ENCODE measurements around the gene MEST. TPM values are rescaled to one million over a fixed set of nuclear protein-coding genes. Genes with fewer than 3 reads are reported as not detected.

Gene MEST
- total RNA-seq, 1 experiment from 2014 or later, result 49.5 TPM

DNA sequence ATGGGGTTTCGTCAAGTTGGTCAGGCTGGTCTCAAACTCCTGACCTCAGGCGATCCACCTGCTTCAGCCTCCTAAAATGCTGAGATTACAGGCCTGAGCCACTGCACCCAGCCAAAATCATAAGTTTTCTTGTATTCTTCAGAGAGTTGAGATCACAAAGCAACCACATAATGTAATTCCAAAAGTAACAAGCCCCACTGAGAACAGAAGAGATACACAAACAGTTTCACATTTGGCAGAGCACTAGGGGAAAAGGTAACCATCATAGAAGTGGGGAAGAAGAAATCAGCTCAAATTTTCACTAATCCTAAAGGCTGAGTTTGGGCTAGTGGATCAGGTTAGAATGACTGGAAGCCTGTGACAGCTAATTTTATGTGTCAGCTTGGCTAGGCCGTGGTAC is 45.6 kb upstream of the MEST start:
- TF ChIP-seq CBX3 (IDR thresholded peaks at IDR 0.05; ENCODE audit: low read depth), result no peak
- no peak for TF ChIP-seq SRF (IDR thresholded peaks at IDR 0.05; ENCODE audit: low read depth)
- TF ChIP-seq CEBPB (IDR thresholded peaks at IDR 0.05; ENCODE audit: low read depth), result no peak
- no peak for TF ChIP-seq ELF1 (IDR thresholded peaks at IDR 0.05; ENCODE audit: borderline replicate concordance, low read depth)
- TF ChIP-seq ZNF274 (IDR thresholded peaks at IDR 0.05; ENCODE audit: low read depth, low read length), result no peak
- no peak for TF ChIP-seq SIN3A (IDR thresholded peaks at IDR 0.05; ENCODE audit: low read depth)
- no peak for TF ChIP-seq SP1 (IDR thresholded peaks at IDR 0.05; ENCODE audit: low read depth)
- no peak for TF ChIP-seq EZH2phosphoT487 (IDR thresholded peaks at IDR 0.05; ENCODE audit: borderline replicate concordance)
- TF ChIP-seq, protein P1, sequence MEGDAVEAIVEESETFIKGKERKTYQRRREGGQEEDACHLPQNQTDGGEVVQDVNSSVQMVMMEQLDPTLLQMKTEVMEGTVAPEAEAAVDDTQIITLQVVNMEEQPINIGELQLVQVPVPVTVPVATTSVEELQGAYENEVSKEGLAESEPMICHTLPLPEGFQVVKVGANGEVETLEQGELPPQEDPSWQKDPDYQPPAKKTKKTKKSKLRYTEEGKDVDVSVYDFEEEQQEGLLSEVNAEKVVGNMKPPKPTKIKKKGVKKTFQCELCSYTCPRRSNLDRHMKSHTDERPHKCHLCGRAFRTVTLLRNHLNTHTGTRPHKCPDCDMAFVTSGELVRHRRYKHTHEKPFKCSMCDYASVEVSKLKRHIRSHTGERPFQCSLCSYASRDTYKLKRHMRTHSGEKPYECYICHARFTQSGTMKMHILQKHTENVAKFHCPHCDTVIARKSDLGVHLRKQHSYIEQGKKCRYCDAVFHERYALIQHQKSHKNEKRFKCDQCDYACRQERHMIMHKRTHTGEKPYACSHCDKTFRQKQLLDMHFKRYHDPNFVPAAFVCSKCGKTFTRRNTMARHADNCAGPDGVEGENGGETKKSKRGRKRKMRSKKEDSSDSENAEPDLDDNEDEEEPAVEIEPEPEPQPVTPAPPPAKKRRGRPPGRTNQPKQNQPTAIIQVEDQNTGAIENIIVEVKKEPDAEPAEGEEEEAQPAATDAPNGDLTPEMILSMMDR (IDR thresholded peaks at IDR 0.05 in 2 of 3, conservative IDR thresholded peaks at IDR 0.05 in 1 of 3; ENCODE audit: borderline replicate concordance in 1 of 3, insufficient read depth in 1 of 3, low read depth in 2 of 3, low read length in 2 of 3), result no peak
- TF ChIP-seq ATF3 (IDR thresholded peaks at IDR 0.05), result no peak
- no peak for TF ChIP-seq POLR2A (IDR thresholded peaks at IDR 0.05; ENCODE audit: borderline replicate concordance, extremely low read depth, insufficient read depth, insufficient read length)
- TF ChIP-seq, protein P2, sequence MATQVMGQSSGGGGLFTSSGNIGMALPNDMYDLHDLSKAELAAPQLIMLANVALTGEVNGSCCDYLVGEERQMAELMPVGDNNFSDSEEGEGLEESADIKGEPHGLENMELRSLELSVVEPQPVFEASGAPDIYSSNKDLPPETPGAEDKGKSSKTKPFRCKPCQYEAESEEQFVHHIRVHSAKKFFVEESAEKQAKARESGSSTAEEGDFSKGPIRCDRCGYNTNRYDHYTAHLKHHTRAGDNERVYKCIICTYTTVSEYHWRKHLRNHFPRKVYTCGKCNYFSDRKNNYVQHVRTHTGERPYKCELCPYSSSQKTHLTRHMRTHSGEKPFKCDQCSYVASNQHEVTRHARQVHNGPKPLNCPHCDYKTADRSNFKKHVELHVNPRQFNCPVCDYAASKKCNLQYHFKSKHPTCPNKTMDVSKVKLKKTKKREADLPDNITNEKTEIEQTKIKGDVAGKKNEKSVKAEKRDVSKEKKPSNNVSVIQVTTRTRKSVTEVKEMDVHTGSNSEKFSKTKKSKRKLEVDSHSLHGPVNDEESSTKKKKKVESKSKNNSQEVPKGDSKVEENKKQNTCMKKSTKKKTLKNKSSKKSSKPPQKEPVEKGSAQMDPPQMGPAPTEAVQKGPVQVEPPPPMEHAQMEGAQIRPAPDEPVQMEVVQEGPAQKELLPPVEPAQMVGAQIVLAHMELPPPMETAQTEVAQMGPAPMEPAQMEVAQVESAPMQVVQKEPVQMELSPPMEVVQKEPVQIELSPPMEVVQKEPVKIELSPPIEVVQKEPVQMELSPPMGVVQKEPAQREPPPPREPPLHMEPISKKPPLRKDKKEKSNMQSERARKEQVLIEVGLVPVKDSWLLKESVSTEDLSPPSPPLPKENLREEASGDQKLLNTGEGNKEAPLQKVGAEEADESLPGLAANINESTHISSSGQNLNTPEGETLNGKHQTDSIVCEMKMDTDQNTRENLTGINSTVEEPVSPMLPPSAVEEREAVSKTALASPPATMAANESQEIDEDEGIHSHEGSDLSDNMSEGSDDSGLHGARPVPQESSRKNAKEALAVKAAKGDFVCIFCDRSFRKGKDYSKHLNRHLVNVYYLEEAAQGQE (IDR thresholded peaks at IDR 0.05; ENCODE audit: low read depth), result no peak
- TF ChIP-seq, protein P3, sequence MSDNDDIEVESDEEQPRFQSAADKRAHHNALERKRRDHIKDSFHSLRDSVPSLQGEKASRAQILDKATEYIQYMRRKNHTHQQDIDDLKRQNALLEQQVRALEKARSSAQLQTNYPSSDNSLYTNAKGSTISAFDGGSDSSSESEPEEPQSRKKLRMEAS (IDR thresholded peaks at IDR 0.05), result no peak
- TF ChIP-seq, protein P4, sequence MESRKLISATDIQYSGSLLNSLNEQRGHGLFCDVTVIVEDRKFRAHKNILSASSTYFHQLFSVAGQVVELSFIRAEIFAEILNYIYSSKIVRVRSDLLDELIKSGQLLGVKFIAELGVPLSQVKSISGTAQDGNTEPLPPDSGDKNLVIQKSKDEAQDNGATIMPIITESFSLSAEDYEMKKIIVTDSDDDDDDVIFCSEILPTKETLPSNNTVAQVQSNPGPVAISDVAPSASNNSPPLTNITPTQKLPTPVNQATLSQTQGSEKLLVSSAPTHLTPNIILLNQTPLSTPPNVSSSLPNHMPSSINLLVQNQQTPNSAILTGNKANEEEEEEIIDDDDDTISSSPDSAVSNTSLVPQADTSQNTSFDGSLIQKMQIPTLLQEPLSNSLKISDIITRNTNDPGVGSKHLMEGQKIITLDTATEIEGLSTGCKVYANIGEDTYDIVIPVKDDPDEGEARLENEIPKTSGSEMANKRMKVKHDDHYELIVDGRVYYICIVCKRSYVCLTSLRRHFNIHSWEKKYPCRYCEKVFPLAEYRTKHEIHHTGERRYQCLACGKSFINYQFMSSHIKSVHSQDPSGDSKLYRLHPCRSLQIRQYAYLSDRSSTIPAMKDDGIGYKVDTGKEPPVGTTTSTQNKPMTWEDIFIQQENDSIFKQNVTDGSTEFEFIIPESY (IDR thresholded peaks at IDR 0.05; ENCODE audit: extremely low read depth, insufficient replicate concordance, low read length), result no peak
- TF ChIP-seq POLR2AphosphoS5 (IDR thresholded peaks at IDR 0.05; ENCODE audit: low read depth, low read length), result no peak
- RAD21 ChIA-PET (ENCODE audit: low non-redundant PET in 1 of 2, low total read pairs in 2 of 2, uncharacterized antibody in 2 of 2, unreplicated experiment in 2 of 2), result no interaction called here
- intact Hi-C loops (cut with micrococcal nuclease), result no loop called here
- BruUV-seq (replicated peaks), result no TSS peak
- Histone ChIP-seq H3K79me2 (ENCODE audit: insufficient read depth, low read length) (no peaks in the 10 kb centered on the region), H3K9ac (ENCODE audit: low read length) (no peak overlapping the region), H3K9me2 (ENCODE audit: insufficient read depth) (no peaks in the 10 kb centered on the region), H3K4me2 (ENCODE audit: low read length) (no peak overlapping the region), H3K27ac (ENCODE audit: low read depth, low read length) (no peak overlapping the region), H3K4me3 (replicated peaks in 1 of 2; ENCODE audit: low read depth in 1 of 2, low read length in 2 of 2) (no peak overlapping the region), H2AFZ (ENCODE audit: low read depth, low read length, poor library complexity, severe bottlenecking) (no peak overlapping the region), H3K9me3 (ENCODE audit: control insufficient read depth in 1 of 2, insufficient read depth in 1 of 2, low read depth in 1 of 2, low read length in 2 of 2) (peaks cover 4 to 6% of the 10 kb centered on the region in 2 experiments; a peak in 2 of 4 replicates), H4K20me1 (ENCODE audit: insufficient read depth) (no peaks in the 10 kb centered on the region), H3K36me3 (ENCODE audit: control insufficient read depth in 1 of 2, insufficient read depth in 2 of 2, low read length in 2 of 2) (no peaks in the 10 kb centered on the region), H3K4me1 (ENCODE audit: control insufficient read depth in 1 of 2, insufficient read depth in 2 of 2, low read length in 2 of 2) (peaks cover 6 to 7% of the 10 kb centered on the region in 2 experiments), H3K27me3 (ENCODE audit: insufficient read depth, low read length) (no peaks in the 10 kb centered on the region)
- POLR2A ChIA-PET, result no interaction called here
- DNase-seq (ENCODE audit: low read depth, low spot score) (no peak), ATAC-seq (no peak)
- CTCF ChIA-PET, result no interaction called here

All from HCT116 (cell line).